Heart right ventricle (tissue), 16 donors: ENCODE measurements around the gene SEMA5A. TPM values are rescaled to one million over a fixed set of nuclear protein-coding genes. Genes with fewer than 3 reads are reported as not detected.
A peak's percentile ranks its signal among the peaks of the same experiment; 100 is the strongest.

Experiments
- ATAC-seq, 8 donors: fragments of 200-7000 bp; cut with Tn5 transposase; one replicate each; pipeline ENCODE4 v1.9.1; 2020; ENCODE audit warnings: mild to moderate bottlenecking in 8 of 8, moderate library complexity in 8 of 8, moderate number of reproducible peaks in 1 of 8
- DNase-seq, 2 donors: peaks; one replicate each; pipeline ENCODE4 v3.0.0-alpha.2; 2020
- H3K27ac ChIP-seq, 10 donors: fragments of 200-600 bp; sonication (generic) in 2 of 10; one replicate each; pipeline versions ENCODE4 v1.5.0 to v1.8.0; 2020 to 2022; ENCODE audit warnings: mild to moderate bottlenecking in 3 of 10
- H3K27me3 ChIP-seq, 7 donors: fragments of 200-600 bp; one replicate each; pipeline ENCODE4 v1.8.0; 2021 to 2022; ENCODE audit warnings: mild to moderate bottlenecking in 2 of 7
- H3K36me3 ChIP-seq, 9 donors: fragments of 200-600 bp; sonication (generic) in 1 of 9; one replicate each; pipeline versions ENCODE4 v1.5.0 to v1.8.0; 2020 to 2022; ENCODE audit warnings: mild to moderate bottlenecking in 2 of 9
- H3K4me1 ChIP-seq, 9 donors: fragments of 200-600 bp; sonication (generic) in 1 of 9; one replicate each; pipeline versions ENCODE4 v1.5.0 to v1.8.0; 2020 to 2022; ENCODE audit warnings: mild to moderate bottlenecking in 4 of 9
- H3K4me3 ChIP-seq, 10 donors: fragments of 200-600 bp; sonication (generic) in 2 of 10; one replicate each; pipeline versions ENCODE4 v1.5.0 to v1.8.0; 2020 to 2022; ENCODE audit warnings: mild to moderate bottlenecking in 7 of 10, moderate library complexity in 2 of 10
- H3K9me3 ChIP-seq, 11 donors: fragments of 200-600 bp in 10 of 11; sonication (generic) in 2 of 11; one replicate each; pipeline versions ENCODE4 v1.5.0 to v1.8.0; 2013 to 2022; ENCODE audit warnings: mild to moderate bottlenecking in 2 of 11, control low read depth in 1 of 11, moderate library complexity in 1 of 11
- CTCF ChIP-seq, 9 donors: fragments of 200-600 bp; sonication (generic) in 2 of 9; IDR thresholded peaks; one replicate each; pipeline versions ENCODE4 v1.5.0 to v1.8.0; 2021 to 2022; ENCODE audit warnings: antibody characterized with exemption in 9 of 9, mild to moderate bottlenecking in 5 of 9, moderate library complexity in 1 of 9
- WGBS, 2 donors: extraction: QIAGEN DNeasy Blood & Tissue Kit; methylation state at CpG; one replicate each; pipeline ENCODE4 v1.1.7; 2013; ENCODE audit warnings: inconsistent platforms in 1 of 2; 5-methylcytosine and 5-hydroxymethylcytosine counted together
- intact Hi-C, 10 donors: fragments of 100-400 bp; cut with DNase I; formaldehyde crosslinking; loops; one replicate each; pipeline versions ENCODE4 v1.11.1 to v1.14.2; 2022
- polyA plus RNA-seq, 2 donors: library from polyadenylated mRNA; stranded (reverse); fragments of 200-250 nt; gene quantifications; one replicate each; pipeline ENCODE4 v1.2.3, GENCODE V29; 2013
- total RNA-seq, 10 donors: library from RNA; stranded (reverse); fragmentation: NEBNext Ultra II Directional in 3 of 10; extraction: Animal tissue kit (Norgen Biotek cat#: 25700) in 3 of 10; gene quantifications; one replicate each; pipeline versions ENCODE4 v1.2.1 to v1.2.4, GENCODE V29; 2021 to 2023
- donor health status: Arrhythmogenic right ventricular cardiomyopathy.
- donor health status: ischemic (EF 13 %, LVEDD 7.1; RV severe dilation, severe dysfunction).
- donor health status: healthy with polysubstance abuse.
- donor health status: DM: no; HTN: yes; CAD: no.
- donor health status: DM: no; HTN: no; CAD: no.
- donor health status: ischemic (EF 25% LVEDD 6.9; RV normal size, moderate dysfunction).
- donor health status: ischemic (EF 25% LVEDD 5.7; RV mildly dilated, moderate dysfunction).
- donor health status: healthy.
- donor health status: DM: yes; HTN: yes; CAD: no.
- donor health status: Ischemic cardiomyopathy.
- donor health status: ischemic (EF 35%, LVEDD 5.7; RV mildly dilated, moderate dysfunction).
- donor health status: nonischemic (EF 11% LVEDD 7.7; RV severe dilation, severe dysfunction).
- donor health status: DM: yes; HTN: yes; CAD: no.
- donor health status: PGD.
- donor health status: ischemic (EF 29% LVEDD 5.4; RV normal size, mild dysfunction).
- donor health status: nonischemic (EF 23%, LVEDD 6.1; RV moderate dilation, normal function).

The SEMA5A gene
- total and polyA plus RNA-seq, 12 donors: 1.9 to 71.5 (median 48.0) TPM

- Histone ChIP-seq H3K4me1 (peaks cover 0 to 5% (median 0%) of the 10 kb centered on the region in 9 donors), H3K9me3 (no peaks in the 10 kb centered on the region), H3K36me3 (peaks cover 0 to 11% (median 0%) of the 10 kb centered on the region in 9 donors), H3K27me3 (no peaks in the 10 kb centered on the region), H3K4me3 (no peak overlapping the region), H3K27ac (no peak overlapping the region)
- intact Hi-C loops: no loop called here
- TF ChIP-seq CTCF (IDR thresholded peaks at IDR 0.05): no peak
- WGBS, 2 donors: 86 to 90% methylated on average over 4 of the region's 4 CpGs
- no peak for DNase-seq
- ATAC-seq: peak in 1 of 8 donors; percentile 30
These were observed 213.8 kb downstream of the SEMA5A start for GRCh38 chr5:9332026-9332425.

- no peak for TF ChIP-seq CTCF (IDR thresholded peaks at IDR 0.05)
- Histone ChIP-seq H3K4me3 (no peak overlapping the region), H3K36me3 (peaks cover 0 to 11% (median 0%) of the 10 kb centered on the region in 9 donors), H3K4me1 (peaks cover 0 to 3% (median 0%) of the 10 kb centered on the region in 9 donors), H3K9me3 (no peaks in the 10 kb centered on the region), H3K27ac (no peak overlapping the region), H3K27me3 (no peaks in the 10 kb centered on the region)
- DNase-seq (no peak), ATAC-seq (no peak)
- 48 to 99% methylated on average over 1 of the region's 1 CpG for WGBS, 2 donors
- intact Hi-C loops: no loop called here
These were observed 214.5 kb downstream of the SEMA5A start for GRCh38 chr5:9331372-9331771.

GRCh38 chr5:9329125-9329524 is 216.8 kb downstream of the SEMA5A start:
- DNase-seq (no peak), ATAC-seq (no peak)
- intact Hi-C loops: no loop called here
- H3K36me3 ChIP-seq: peaks cover 0 to 11% (median 0%) of the 10 kb centered on the region in 9 donors
- H3K4me3 ChIP-seq: no peak overlapping the region
- 52 to 60% methylated on average over 4 of the region's 4 CpGs for WGBS, 2 donors
- H3K27me3 ChIP-seq: no peaks in the 10 kb centered on the region
- no peak for TF ChIP-seq CTCF (IDR thresholded peaks at IDR 0.05)
- no peaks in the 10 kb centered on the region for H3K9me3 ChIP-seq
- H3K27ac ChIP-seq: no peak overlapping the region
- peaks cover 0 to 7% (median 0%) of the 10 kb centered on the region in 9 donors for H3K4me1 ChIP-seq

- ATAC-seq: no peak
- no peak overlapping the region for H3K27ac ChIP-seq
- WGBS, 2 donors: 92 to 94% methylated on average over 4 of the region's 4 CpGs
- no peak for TF ChIP-seq CTCF (IDR thresholded peaks at IDR 0.05)
- peaks cover 0 to 7% (median 0%) of the 10 kb centered on the region in 9 donors for H3K4me1 ChIP-seq
- H3K4me3 ChIP-seq: no peak overlapping the region
- intact Hi-C loops: no loop called here
- DNase-seq: no peak
- no peaks in the 10 kb centered on the region for H3K9me3 ChIP-seq
- no peaks in the 10 kb centered on the region for H3K27me3 ChIP-seq
- no peaks in the 10 kb centered on the region for H3K36me3 ChIP-seq
These were observed 220.3 kb downstream of the SEMA5A start for GRCh38 chr5:9325549-9325948.
